Measurements from ENCODE around the gene TRIM49.
"Not testable (repeated sequence)": the region's sequence is repeated elsewhere in the genome, so short reads cannot be mapped to it uniquely, and the experiment has no call there.

GRCh38 chr11:89813535-89813934 lies 5.2 kb upstream of the TRIM49 start:
- not testable (repeated sequence) for TF ChIP-seq POLR2AphosphoS5, CTCF, POLR2A (IDR thresholded peaks at IDR 0.05)

All from stomach (tissue), 4 donors.